NT2/D1 (cell line): ENCODE data around the gene IRF2BP1.

Experiments
- YY1 ChIP-seq: IDR thresholded peaks from 2 replicates; pipeline ENCODE4 v1.6.1; 2011; ENCODE audit not compliant: insufficient read length, insufficient read depth
- ZNF274 ChIP-seq: IDR thresholded peaks from 2 replicates; pipeline ENCODE4 v1.6.1; 2011; ENCODE audit warnings: mild to moderate bottlenecking, low read depth, low read length

- TF ChIP-seq YY1: no peak
- TF ChIP-seq ZNF274: no peak
These were observed 25.4 kb upstream of the IRF2BP1 start for GRCh38 chr19:45911291-45911690.
